H9 (cell line): ENCODE results near the gene DPCD. TPM values are rescaled to one million over a fixed set of nuclear protein-coding genes. Genes with fewer than 3 reads are reported as not detected.

ENCODE experiments used
- DNase-seq: peaks from one replicate; pipeline ENCODE4 v3.0.0-alpha.2; 2017
- H2AFZ ChIP-seq: one replicate; pipeline ENCODE4 v1.6.1; 2013; ENCODE audit warnings: mild to moderate bottlenecking, low read length, control low read depth, moderate library complexity
- H2AK5ac ChIP-seq: 2 replicates; pipeline ENCODE4 v1.6.1; 2013; ENCODE audit warnings: low read length, control low read depth, mixed read lengths; ENCODE audit not compliant: insufficient read length
- H2BK120ac ChIP-seq: one replicate; pipeline ENCODE4 v1.6.1; 2013; ENCODE audit warnings: low read depth, mild to moderate bottlenecking, low read length, control low read depth, inconsistent platforms; ENCODE audit not compliant: poor library complexity, severe bottlenecking
- H2BK12ac ChIP-seq: 2 replicates; pipeline ENCODE4 v1.6.1; 2013; ENCODE audit warnings: low read length, control low read depth, mixed read lengths, low read depth; ENCODE audit not compliant: insufficient read length
- H2BK15ac ChIP-seq: 2 replicates; pipeline ENCODE4 v1.6.1; 2013; ENCODE audit warnings: low read depth, low read length, control low read depth
- H2BK20ac ChIP-seq: one replicate; pipeline ENCODE4 v1.6.1; 2013; ENCODE audit warnings: low read depth, mild to moderate bottlenecking, low read length, control low read depth, inconsistent platforms; ENCODE audit not compliant: poor library complexity, severe bottlenecking
- H2BK5ac ChIP-seq: 2 replicates; pipeline ENCODE4 v1.6.1; 2013; ENCODE audit warnings: low read length, control low read depth, mixed read lengths; ENCODE audit not compliant: insufficient read length
- H3K14ac ChIP-seq: 2 replicates; pipeline ENCODE4 v1.6.1; 2013; ENCODE audit warnings: low read length, control low read depth; ENCODE audit not compliant: insufficient read depth
- H3K18ac ChIP-seq: 2 replicates; pipeline ENCODE4 v1.6.1; 2013; ENCODE audit warnings: low read depth, mild to moderate bottlenecking, mixed read lengths, low read length, control low read depth; ENCODE audit not compliant: insufficient read length
- H3K23ac ChIP-seq: 2 replicates; pipeline ENCODE4 v1.6.1; 2013; ENCODE audit warnings: low read length, control low read depth, mixed read lengths, low read depth; ENCODE audit not compliant: insufficient read length
- H3K23me2 ChIP-seq: 2 replicates; pipeline ENCODE4 v1.6.1; 2013; ENCODE audit warnings: low read depth, mild to moderate bottlenecking, mixed read lengths, low read length, control low read depth; ENCODE audit not compliant: insufficient read length, poor library complexity, severe bottlenecking
- H3K27ac ChIP-seq: 2 replicates; pipeline ENCODE4 v1.5.1; 2013; ENCODE audit warnings: low read length, control low read depth, mixed read lengths, low read depth; ENCODE audit not compliant: insufficient read length
- H3K27me3 ChIP-seq: 2 replicates; pipeline ENCODE4 v1.6.1; 2013; ENCODE audit warnings: low read length, control low read depth, inconsistent platforms; ENCODE audit not compliant: insufficient read depth
- H3K4ac ChIP-seq: 2 replicates; pipeline ENCODE4 v1.6.1; 2013; ENCODE audit warnings: low read depth, mild to moderate bottlenecking, control low read depth, inconsistent platforms, low read length, moderate library complexity
- H3K4me1 ChIP-seq: 2 replicates; pipeline ENCODE4 v1.6.1; 2013; ENCODE audit warnings: low read length, control low read depth, inconsistent platforms; ENCODE audit not compliant: insufficient read depth
- H3K4me2 ChIP-seq: 2 replicates; pipeline ENCODE4 v1.6.1; 2013; ENCODE audit warnings: low read length, control low read depth, mixed read lengths; ENCODE audit not compliant: insufficient read length, insufficient read depth
- H3K56ac ChIP-seq: 2 replicates; pipeline ENCODE4 v1.6.1; 2013; ENCODE audit warnings: low read depth, mild to moderate bottlenecking, mixed read lengths, low read length, control low read depth; ENCODE audit not compliant: insufficient read length
- H3K79me1 ChIP-seq: 2 replicates; pipeline ENCODE4 v1.6.1; 2013; ENCODE audit warnings: low read depth, mild to moderate bottlenecking, moderate library complexity, low read length, control low read depth, inconsistent platforms; ENCODE audit not compliant: insufficient read depth, poor library complexity, severe bottlenecking
- H3K79me2 ChIP-seq: 2 replicates; pipeline ENCODE4 v1.6.1; 2013; ENCODE audit warnings: low read length, control low read depth, inconsistent platforms; ENCODE audit not compliant: insufficient read depth
- H3K9ac ChIP-seq: 2 replicates; pipeline ENCODE4 v1.6.1; 2013; ENCODE audit warnings: low read length, control low read depth, mixed read lengths; ENCODE audit not compliant: insufficient read length; ENCODE audit errors: extremely low read depth
- H3K9me3 ChIP-seq: one replicate; pipeline ENCODE4 v1.6.1; 2013; ENCODE audit warnings: low read depth, low read length, inconsistent platforms; ENCODE audit not compliant: control insufficient read depth
- H3T11ph ChIP-seq: one replicate; pipeline ENCODE4 v1.6.1; 2013; ENCODE audit warnings: mild to moderate bottlenecking, low read length, control low read depth, inconsistent platforms
- H4K20me1 ChIP-seq: one replicate; pipeline ENCODE4 v1.6.1; 2013; ENCODE audit not compliant: control insufficient read depth, insufficient read length, insufficient read depth
- H4K5ac ChIP-seq: 2 replicates; pipeline ENCODE4 v1.6.1; 2013; ENCODE audit warnings: low read depth, mild to moderate bottlenecking, mixed read lengths, low read length, control low read depth; ENCODE audit not compliant: insufficient read length
- H4K8ac ChIP-seq: replicated peaks from 2 replicates; pipeline ENCODE4 v1.6.1; 2013; ENCODE audit warnings: low read length, control low read depth, mixed read lengths, low read depth; ENCODE audit not compliant: insufficient read length
- H4K91ac ChIP-seq: 2 replicates; pipeline ENCODE4 v1.6.1; 2013; ENCODE audit warnings: low read depth, mild to moderate bottlenecking, moderate library complexity, mixed read lengths, low read length, control low read depth; ENCODE audit not compliant: insufficient read length
- H3K27ac Mint-ChIP-seq, 3 experiments: 2 replicates in 2 of 3; 3 replicates in 1 of 3; pipeline ENCODE4 v1.8.0; 2020 to 2021; ENCODE audit warnings: mixed read lengths in 3 of 3, mild to moderate bottlenecking in 1 of 3, moderate library complexity in 1 of 3
- H3K27me3 Mint-ChIP-seq: 2 replicates; pipeline ENCODE4 v1.8.0; 2021; ENCODE audit warnings: low read depth, mild to moderate bottlenecking, moderate library complexity, mixed read lengths
- H3K36me3 Mint-ChIP-seq, 3 experiments: 2 replicates in 2 of 3; 3 replicates in 1 of 3; pipeline ENCODE4 v1.8.0; 2020 to 2021; ENCODE audit warnings: low read depth in 3 of 3, mixed read lengths in 3 of 3; ENCODE audit not compliant: insufficient read depth in 1 of 3
- H3K4me1 Mint-ChIP-seq, 2 experiments: 2 replicates each; pipeline ENCODE4 v1.8.0; 2020; ENCODE audit warnings: mixed read lengths in 2 of 2
- H3K4me3 Mint-ChIP-seq, 2 experiments: 2 replicates in 1 of 2; 3 replicates in 1 of 2; pipeline ENCODE4 v1.8.0; 2020 to 2021; ENCODE audit warnings: mild to moderate bottlenecking in 2 of 2, mixed read lengths in 2 of 2, moderate library complexity in 1 of 2
- H3K9me3 Mint-ChIP-seq, 2 experiments: 2 replicates in 1 of 2; 3 replicates in 1 of 2; pipeline ENCODE4 v1.8.0; 2020; ENCODE audit warnings: mild to moderate bottlenecking in 2 of 2, mixed read lengths in 2 of 2, moderate library complexity in 1 of 2
- CTCF ChIP-seq: fragments of 200-600 bp; sonication (generic); conservative IDR thresholded peaks from 3 replicates; pipeline ENCODE4 v1.8.0; 2021; ENCODE audit warnings: antibody characterized with exemption, mild to moderate bottlenecking
- WGBS: extraction: QIAGEN DNeasy Blood & Tissue Kit; methylation state at CpG from one replicate; pipeline ENCODE4 v1.1.7; 2013; ENCODE audit warnings: missing lambda C conversion rate, low lambda C conversion rate, mixed read lengths; ENCODE audit not compliant: insufficient read length; ENCODE audit errors: extremely low coverage; 5-methylcytosine and 5-hydroxymethylcytosine counted together
- total RNA-seq: library from RNA; stranded (reverse); gene quantifications from 2 replicates; pipeline ENCODE4 v1.2.1, GENCODE V29; 2021

Gene DPCD
- total RNA-seq, 1 experiment from 2014 or later = 21.8 TPM

GRCh38 chr10:101564490-101564991, 23.6 kb upstream of the DPCD start:
- no peak for TF ChIP-seq CTCF
- Histone ChIP-seq H3K9me3 (no peaks in the 10 kb centered on the region), H3K79me1 (no peaks in the 10 kb centered on the region), H4K5ac (no peak overlapping the region), H3K23me2 (peaks cover 2% of the 10 kb centered on the region), H3K23ac (no peak overlapping the region), H3K4me2 (no peak overlapping the region), H2BK5ac (no peak overlapping the region), H4K8ac (no peak overlapping the region), H3T11ph (no peak overlapping the region), H3K14ac (no peak overlapping the region), H3K18ac (no peak overlapping the region), H3K4ac (no peak overlapping the region), H3K27me3 (peaks cover 8% of the 10 kb centered on the region; the same call in 1 of the 2 replicates), H3K79me2 (no peaks in the 10 kb centered on the region), H4K20me1 (no peaks in the 10 kb centered on the region), H2BK20ac (no peak overlapping the region), H2AK5ac (no peak overlapping the region), H2BK12ac (no peak overlapping the region), H3K9ac (no peak overlapping the region), H3K4me1 (no peaks in the 10 kb centered on the region), H3K27ac (no peak overlapping the region), H2BK15ac (no peak overlapping the region), H2AFZ (no peak overlapping the region), H3K56ac (no peak overlapping the region), H4K91ac (no peak overlapping the region), H2BK120ac (no peak overlapping the region)
- H3K4me3 Mint-ChIP-seq = no peak overlapping the region
- H3K27me3 Mint-ChIP-seq = peaks cover 67% of the 10 kb centered on the region
- peaks cover 15 to 18% of the 10 kb centered on the region in 2 experiments for H3K4me1 Mint-ChIP-seq
- H3K36me3 Mint-ChIP-seq = no peaks in the 10 kb centered on the region; a peak in 1 of 7 replicates
- H3K9me3 Mint-ChIP-seq = no peaks in the 10 kb centered on the region; a peak in 1 of 5 replicates
- H3K27ac Mint-ChIP-seq = no peak overlapping the region
- no CpG with 5 or more reads among the region's 15 CpGs for WGBS
- peak; percentile 20 for DNase-seq
